Esophagus squamous epithelium (tissue), 5 donors: ENCODE results near the gene PPFIBP1. TPM values are rescaled to one million over a fixed set of nuclear protein-coding genes. Genes with fewer than 3 reads are reported as not detected.
A peak's percentile ranks its signal among the peaks of the same experiment; 100 is the strongest.

Source experiments
- DNase-seq: peaks from one replicate; lab custom pipeline; 2025; lab: John Stamatoyannopoulos, UW
- H3K27ac ChIP-seq, 4 donors: fragments of 200-600 bp; sonication (generic); one replicate each; pipeline ENCODE4 v1.5.1; 2016 to 2019; ENCODE audit warnings: mild to moderate bottlenecking in 1 of 4
- H3K27me3 ChIP-seq, 4 donors: fragments of 200-600 bp; sonication (generic); 1 replicate in 3 of 4; 2 replicates in 1 of 4; pipeline versions ENCODE4 v1.5.1 to v1.6.0; 2017 to 2021; ENCODE audit warnings: antibody characterized with exemption in 1 of 4
- H3K36me3 ChIP-seq, 3 donors: fragments of 200-600 bp; sonication (generic); one replicate each; pipeline ENCODE4 v1.5.1; 2016 to 2019
- H3K4me1 ChIP-seq, 3 donors: fragments of 200-600 bp; sonication (generic); one replicate each; pipeline ENCODE4 v1.5.1; 2017 to 2019
- H3K4me3 ChIP-seq, 4 donors: fragments of 200-600 bp; sonication (generic); 1 replicate in 3 of 4; 2 replicates in 1 of 4; pipeline ENCODE4 v1.5.1; 2016 to 2019; ENCODE audit warnings: mild to moderate bottlenecking in 2 of 4, moderate library complexity in 1 of 4
- H3K9me3 ChIP-seq, 3 donors: fragments of 200-600 bp; sonication (generic); one replicate each; pipeline ENCODE4 v1.5.1; 2016 to 2019
- POLR2A ChIP-seq, 4 donors: fragments of 450-650 bp; IDR thresholded peaks; one replicate each; pipeline ENCODE4 v1.6.1; 2017; ENCODE audit warnings: antibody characterized with exemption in 4 of 4, mild to moderate bottlenecking in 4 of 4, moderate library complexity in 3 of 4
- WGBS, 2 donors: methylation state at CpG; one replicate each; pipeline ENCODE4 v1.1.5; 2018; 5-methylcytosine and 5-hydroxymethylcytosine counted together
- intact Hi-C: fragments of 100-400 bp; cut with DNase I; formaldehyde crosslinking; loops from one replicate; pipeline ENCODE4 v1.15.0; 2022
- total RNA-seq, 4 donors: library from RNA; depleted of rRNA; stranded (reverse); fragments of >200 nt; gene quantifications; one replicate each; pipeline ENCODE4 v1.1.0, GENCODE V29; 2016
- TF ChIP-seq, protein P1 (sequence below), 6 experiments: fragments of 450-650 bp in 4 of 6; fragments of 200-600 bp in 2 of 6; sonication (generic) in 2 of 6; IDR thresholded peaks; one replicate each; pipeline ENCODE4 v1.5.1; 2016 to 2019; ENCODE audit warnings: antibody characterized with exemption in 6 of 6, mild to moderate bottlenecking in 4 of 6, moderate library complexity in 4 of 6
- donor health status: DM: yes; HTN: yes; CAD: no.

PPFIBP1 gene
- total RNA-seq, 4 donors from 2014 or later = 41.9 to 62.6 (median 46.7) TPM

GRCh38 chr12:27552886-27553560 is 29.0 kb downstream of the PPFIBP1 start:
- DNase-seq = no peak
- TF ChIP-seq, protein P1, sequence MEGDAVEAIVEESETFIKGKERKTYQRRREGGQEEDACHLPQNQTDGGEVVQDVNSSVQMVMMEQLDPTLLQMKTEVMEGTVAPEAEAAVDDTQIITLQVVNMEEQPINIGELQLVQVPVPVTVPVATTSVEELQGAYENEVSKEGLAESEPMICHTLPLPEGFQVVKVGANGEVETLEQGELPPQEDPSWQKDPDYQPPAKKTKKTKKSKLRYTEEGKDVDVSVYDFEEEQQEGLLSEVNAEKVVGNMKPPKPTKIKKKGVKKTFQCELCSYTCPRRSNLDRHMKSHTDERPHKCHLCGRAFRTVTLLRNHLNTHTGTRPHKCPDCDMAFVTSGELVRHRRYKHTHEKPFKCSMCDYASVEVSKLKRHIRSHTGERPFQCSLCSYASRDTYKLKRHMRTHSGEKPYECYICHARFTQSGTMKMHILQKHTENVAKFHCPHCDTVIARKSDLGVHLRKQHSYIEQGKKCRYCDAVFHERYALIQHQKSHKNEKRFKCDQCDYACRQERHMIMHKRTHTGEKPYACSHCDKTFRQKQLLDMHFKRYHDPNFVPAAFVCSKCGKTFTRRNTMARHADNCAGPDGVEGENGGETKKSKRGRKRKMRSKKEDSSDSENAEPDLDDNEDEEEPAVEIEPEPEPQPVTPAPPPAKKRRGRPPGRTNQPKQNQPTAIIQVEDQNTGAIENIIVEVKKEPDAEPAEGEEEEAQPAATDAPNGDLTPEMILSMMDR (IDR thresholded peaks at IDR 0.05) = no peak
- no peak for TF ChIP-seq POLR2A (IDR thresholded peaks at IDR 0.05)
- Histone ChIP-seq H3K4me3 (no peak overlapping the region), H3K27me3 (no peaks in the 10 kb centered on the region), H3K27ac (peak overlapping the region in 3 of 4 donors; percentile 13 to 81 (median 71)), H3K4me1 (peaks cover 36 to 99% (median 68%) of the 10 kb centered on the region in 3 donors), H3K36me3 (no peaks in the 10 kb centered on the region), H3K9me3 (no peaks in the 10 kb centered on the region)
- intact Hi-C loops = no loop called here
- WGBS, 2 donors = 68 to 85% methylated on average over 8 of the region's 8 CpGs

GRCh38 chr12:27553941-27554340 is 29.9 kb downstream of the PPFIBP1 start:
- DNase-seq = no peak
- Histone ChIP-seq H3K27ac (peak overlapping the region; percentile 70 to 83 (median 76)), H3K36me3 (no peaks in the 10 kb centered on the region), H3K4me1 (peaks cover 28 to 98% (median 60%) of the 10 kb centered on the region in 3 donors), H3K9me3 (no peaks in the 10 kb centered on the region), H3K27me3 (no peaks in the 10 kb centered on the region), H3K4me3 (no peak overlapping the region)
- intact Hi-C loops = no loop called here
- TF ChIP-seq, protein P1 (IDR thresholded peaks at IDR 0.05) = no peak
- no peak for TF ChIP-seq POLR2A (IDR thresholded peaks at IDR 0.05)
- WGBS, 2 donors = 60 to 72% methylated on average over 3 of the region's 3 CpGs

DNA sequence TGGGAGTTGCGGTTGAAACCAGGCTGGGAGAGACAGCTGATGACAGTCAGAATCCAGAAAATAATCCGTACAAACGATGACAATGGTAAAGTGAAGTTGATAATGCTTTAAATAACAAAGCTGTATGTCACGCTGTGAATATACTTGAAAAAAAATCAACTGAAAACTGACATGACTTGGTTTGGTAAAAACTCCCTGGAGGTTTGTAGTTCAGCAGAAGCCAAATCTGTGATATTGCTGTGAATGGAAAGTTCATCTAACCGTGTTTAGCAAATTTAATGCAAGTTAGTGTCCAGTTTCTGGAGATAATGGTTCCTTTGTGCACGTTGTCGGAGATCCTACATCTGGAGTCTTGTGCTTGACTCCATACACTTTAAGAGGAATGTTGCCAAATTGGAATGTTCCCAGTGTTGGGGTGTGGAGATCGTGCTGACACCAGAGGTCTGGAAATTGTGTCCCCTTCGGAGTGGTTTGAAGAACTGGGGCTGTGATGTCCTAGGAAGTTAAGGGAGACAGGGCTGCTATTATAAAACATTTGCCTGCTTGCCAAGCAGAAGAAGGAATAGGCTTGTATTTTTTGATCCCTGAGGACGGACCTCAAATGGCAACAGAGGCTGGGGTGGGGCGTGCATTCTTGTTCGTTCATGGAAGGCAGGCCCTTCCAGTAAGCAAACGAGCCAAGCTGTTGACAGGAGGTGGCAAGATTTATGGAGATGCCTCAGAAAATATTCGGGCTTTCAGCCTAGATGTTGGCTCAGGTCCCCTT is 30.6 kb downstream of the PPFIBP1 start:
- Histone ChIP-seq H3K4me3 (peak overlapping the region; percentile 5 to 34 (median 26)), H3K4me1 (peaks cover 22 to 92% (median 55%) of the 10 kb centered on the region in 3 donors), H3K27ac (peak overlapping the region; percentile 70 to 83 (median 76)), H3K36me3 (no peaks in the 10 kb centered on the region), H3K27me3 (no peaks in the 10 kb centered on the region), H3K9me3 (no peaks in the 10 kb centered on the region)
- no peak for TF ChIP-seq POLR2A (IDR thresholded peaks at IDR 0.05)
- TF ChIP-seq, protein P1 (IDR thresholded peaks at IDR 0.05) = no peak
- intact Hi-C loops = no loop called here
- no peak for DNase-seq
- WGBS, 2 donors = 26 to 31% methylated on average over 14 of the region's 14 CpGs

DNA sequence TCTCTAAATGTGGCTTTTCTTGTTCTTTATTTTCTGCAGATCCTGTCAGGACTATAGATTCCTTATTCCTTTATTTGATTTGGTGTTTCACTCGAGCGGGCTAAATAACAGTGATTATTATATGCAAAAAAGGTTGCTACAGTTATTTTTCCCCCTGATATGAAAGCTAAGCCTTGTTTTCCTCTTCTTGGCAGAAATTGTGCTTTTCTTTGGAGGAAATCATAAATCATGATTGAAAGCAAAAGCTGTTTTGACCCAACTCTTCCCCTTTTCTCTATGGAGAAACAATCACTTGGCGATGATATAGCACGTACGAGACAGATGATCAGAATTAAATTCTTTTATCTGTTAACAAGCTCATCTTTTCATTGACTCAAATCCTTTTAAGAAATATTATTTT is 31.4 kb downstream of the PPFIBP1 start:
- WGBS, 2 donors = 7 to 22% methylated on average over 5 of the region's 5 CpGs
- no peak for DNase-seq
- intact Hi-C loops = no loop called here
- TF ChIP-seq POLR2A (IDR thresholded peaks at IDR 0.05) = no peak
- TF ChIP-seq, protein P1 (IDR thresholded peaks at IDR 0.05) = no peak
- Histone ChIP-seq H3K36me3 (no peaks in the 10 kb centered on the region), H3K9me3 (no peaks in the 10 kb centered on the region), H3K27me3 (no peaks in the 10 kb centered on the region), H3K4me1 (peaks cover 14 to 88% (median 47%) of the 10 kb centered on the region in 3 donors), H3K4me3 (peak overlapping the region in 3 of 4 donors; percentile 23 to 34 (median 28)), H3K27ac (peak overlapping the region; percentile 70 to 83 (median 76))
